Endodermal cell (in vitro differentiated cells): ENCODE measurements around the gene SYCP1. TPM values are rescaled to one million over a fixed set of nuclear protein-coding genes. Genes with fewer than 3 reads are reported as not detected.
"Not testable (repeated sequence)": the region's sequence is repeated elsewhere in the genome, so short reads cannot be mapped to it uniquely, and the experiment has no call there.

Experiments
- DNase-seq: peaks from one replicate; pipeline ENCODE4 v3.0.0-alpha.2; 2017
- H3K27ac ChIP-seq: 2 replicates; pipeline ENCODE4 v1.5.1; 2013; ENCODE audit warnings: mild to moderate bottlenecking, low read depth, low read length, moderate library complexity
- H3K27me3 ChIP-seq: 2 replicates; pipeline ENCODE4 v1.6.1; 2013; ENCODE audit warnings: mild to moderate bottlenecking, low read length, moderate library complexity; ENCODE audit not compliant: insufficient read depth, control insufficient read depth, poor library complexity, severe bottlenecking
- H3K36me3 ChIP-seq: 2 replicates; pipeline ENCODE4 v1.7.0; 2013; ENCODE audit warnings: mild to moderate bottlenecking, low read length, moderate library complexity; ENCODE audit not compliant: control insufficient read depth, insufficient read depth
- H3K4me1 ChIP-seq: one replicate; pipeline ENCODE4 v1.7.0; 2013; ENCODE audit warnings: low read length; ENCODE audit not compliant: control insufficient read depth, insufficient read depth
- H3K4me3 ChIP-seq: 2 replicates; pipeline ENCODE4 v1.5.1; 2013; ENCODE audit warnings: mild to moderate bottlenecking, low read length, moderate library complexity
- H3K9ac ChIP-seq: 2 replicates; pipeline ENCODE4 v1.6.1; 2013; ENCODE audit warnings: mild to moderate bottlenecking, low read length, moderate library complexity; ENCODE audit not compliant: poor library complexity, severe bottlenecking; ENCODE audit errors: extremely low read depth
- H3K9me3 ChIP-seq: 2 replicates; pipeline ENCODE4 v1.6.1; 2013; ENCODE audit warnings: mild to moderate bottlenecking, low read length, moderate library complexity; ENCODE audit not compliant: control insufficient read depth
- H3K27ac Mint-ChIP-seq: 2 replicates; pipeline ENCODE4 v1.8.0; 2020; ENCODE audit warnings: mixed read lengths
- H3K27me3 Mint-ChIP-seq: 2 replicates; pipeline ENCODE4 v1.8.0; 2021; ENCODE audit warnings: mild to moderate bottlenecking, mixed read lengths; ENCODE audit not compliant: insufficient read depth
- H3K36me3 Mint-ChIP-seq: 2 replicates; pipeline ENCODE4 v1.8.0; 2020; ENCODE audit warnings: low read depth, mixed read lengths
- H3K4me1 Mint-ChIP-seq: 2 replicates; pipeline ENCODE4 v1.8.0; 2020; ENCODE audit warnings: mixed read lengths
- H3K4me3 Mint-ChIP-seq: 2 replicates; pipeline ENCODE4 v1.8.0; 2020; ENCODE audit warnings: mild to moderate bottlenecking, moderate library complexity, mixed read lengths
- H3K9me3 Mint-ChIP-seq: 2 replicates; pipeline ENCODE4 v1.8.0; 2020; ENCODE audit warnings: mild to moderate bottlenecking, mixed read lengths
- CTCF ChIP-seq: fragments of 200-600 bp; sonication (generic); conservative IDR thresholded peaks from 2 replicates; pipeline ENCODE4 v1.5.0; 2021; ENCODE audit warnings: antibody characterized with exemption, mild to moderate bottlenecking
- WGBS, 2 experiments: methylation state at CpG; one replicate each; pipeline versions ENCODE4 v1.1.5 to v1.1.7; 2013; ENCODE audit warnings: missing lambda C conversion rate in 2 of 2, mixed read lengths in 1 of 2; ENCODE audit not compliant: insufficient coverage in 1 of 2, insufficient read length in 1 of 2; 5-methylcytosine and 5-hydroxymethylcytosine counted together
- total RNA-seq, 2 donors: library from RNA; stranded (reverse); fragmentation: NEBNext Ultra II Directional in 1 of 2; extraction: Animal tissue kit (Norgen Biotek cat#: 25700) in 1 of 2; gene quantifications; 2 replicates in 1 of 2; 3 replicates in 1 of 2; pipeline ENCODE4 v1.2.1, GENCODE V29; 2021

The SYCP1 gene
- total RNA-seq, 2 donors from 2014 or later, result not detected

GRCh38 chr1:115013792-115014191 is 159.1 kb downstream of the SYCP1 start:
- no peaks in the 10 kb centered on the region for H3K4me1 Mint-ChIP-seq
- Histone ChIP-seq H3K27ac (no peak overlapping the region), H3K4me1 (no peaks in the 10 kb centered on the region), H3K9ac (no peak overlapping the region), H3K9me3 (peaks cover 6% of the 10 kb centered on the region), H3K27me3 (no peaks in the 10 kb centered on the region), H3K36me3 (no peaks in the 10 kb centered on the region), H3K4me3 (no peak overlapping the region)
- H3K4me3 Mint-ChIP-seq, result no peak overlapping the region
- no peaks in the 10 kb centered on the region for H3K36me3 Mint-ChIP-seq
- H3K27ac Mint-ChIP-seq, result no peak overlapping the region
- 100% methylated on average over 2 of the region's 2 CpGs; no CpG with 5 or more reads in 1 of the 2 experiments for WGBS, 2 experiments
- peaks cover 12% of the 10 kb centered on the region for H3K9me3 Mint-ChIP-seq
- DNase-seq, result no peak
- H3K27me3 Mint-ChIP-seq, result no peaks in the 10 kb centered on the region
- TF ChIP-seq CTCF, result no peak

- H3K27me3 Mint-ChIP-seq, H3K27ac Mint-ChIP-seq, H3K9ac ChIP-seq: not testable (repeated sequence)
Observed at GRCh38 chr1:115019549-115019948, 164.9 kb downstream of the SYCP1 start.

GRCh38 chr1:115021145-115021544 is 166.5 kb downstream of the SYCP1 start:
- Mint-ChIP-seq H3K9me3 (peaks cover 19% of the 10 kb centered on the region), H3K27ac (no peak overlapping the region), H3K27me3 (peaks cover 3% of the 10 kb centered on the region), H3K4me3 (no peak overlapping the region), H3K4me1 (no peaks in the 10 kb centered on the region), H3K36me3 (no peaks in the 10 kb centered on the region)
- Histone ChIP-seq H3K4me3 (no peak overlapping the region), H3K36me3 (no peaks in the 10 kb centered on the region), H3K27ac (no peak overlapping the region), H3K9ac (no peak overlapping the region), H3K27me3 (no peaks in the 10 kb centered on the region), H3K4me1 (no peaks in the 10 kb centered on the region), H3K9me3 (no peaks in the 10 kb centered on the region)
- DNase-seq, result no peak
- WGBS, 2 experiments, result 96 to 100% methylated on average over 1 of the region's 1 CpG
- no peak for TF ChIP-seq CTCF

More at GRCh38 chr1:115019549-115019948, 164.9 kb downstream of the SYCP1 start:
- H3K27me3 ChIP-seq, H3K4me1 ChIP-seq, H3K4me3 ChIP-seq, H3K4me1 Mint-ChIP-seq, DNase-seq, H3K36me3 ChIP-seq, H3K4me3 Mint-ChIP-seq, H3K36me3 Mint-ChIP-seq, H3K27ac ChIP-seq, H3K9me3 ChIP-seq: not testable (repeated sequence)
- WGBS, 2 experiments, result 72 to 91% methylated on average over 7 to 9 of the region's 9 CpGs
- H3K9me3 Mint-ChIP-seq, result peaks cover 19% of the 10 kb centered on the region

GRCh38 chr1:115023593-115023992 is 168.9 kb downstream of the SYCP1 start:
- H3K27ac Mint-ChIP-seq, result no peak overlapping the region
- no peak for TF ChIP-seq CTCF
- no peaks in the 10 kb centered on the region for H3K9me3 ChIP-seq
- H3K4me1 Mint-ChIP-seq, result no peaks in the 10 kb centered on the region
- no peak overlapping the region for H3K9ac ChIP-seq
- no peaks in the 10 kb centered on the region for H3K4me1 ChIP-seq
- no peaks in the 10 kb centered on the region for H3K36me3 ChIP-seq
- H3K27ac ChIP-seq, result no peak overlapping the region
- no peaks in the 10 kb centered on the region for H3K36me3 Mint-ChIP-seq
- peaks cover 3% of the 10 kb centered on the region for H3K27me3 Mint-ChIP-seq
- H3K27me3 ChIP-seq, result no peaks in the 10 kb centered on the region
- peaks cover 16% of the 10 kb centered on the region for H3K9me3 Mint-ChIP-seq
- H3K4me3 ChIP-seq, result no peak overlapping the region
- no peak for DNase-seq
- no peak overlapping the region for H3K4me3 Mint-ChIP-seq
